ENCODE results near the gene STAT4.

DNA sequence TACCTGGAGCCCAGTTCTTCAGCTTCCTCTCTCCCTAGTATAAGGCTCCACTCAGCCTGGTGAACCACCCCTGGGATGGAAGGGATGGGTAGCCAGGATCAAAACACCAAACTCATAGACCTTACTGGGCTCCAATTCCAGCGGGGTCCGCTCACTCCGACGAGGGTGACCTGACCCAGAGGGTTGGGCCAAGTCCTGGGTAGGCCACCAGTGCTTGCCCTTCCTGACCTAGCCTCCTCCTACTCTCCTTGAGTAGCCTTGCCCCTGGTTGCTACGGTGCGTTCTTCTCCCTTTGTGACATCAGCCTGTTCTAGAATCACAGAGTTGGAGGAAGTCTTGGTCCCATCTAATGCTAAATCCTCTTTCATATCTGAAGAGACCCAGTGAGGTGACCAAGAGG, 537 bp upstream of the STAT4 start:
- TF ChIP-seq, protein P1, sequence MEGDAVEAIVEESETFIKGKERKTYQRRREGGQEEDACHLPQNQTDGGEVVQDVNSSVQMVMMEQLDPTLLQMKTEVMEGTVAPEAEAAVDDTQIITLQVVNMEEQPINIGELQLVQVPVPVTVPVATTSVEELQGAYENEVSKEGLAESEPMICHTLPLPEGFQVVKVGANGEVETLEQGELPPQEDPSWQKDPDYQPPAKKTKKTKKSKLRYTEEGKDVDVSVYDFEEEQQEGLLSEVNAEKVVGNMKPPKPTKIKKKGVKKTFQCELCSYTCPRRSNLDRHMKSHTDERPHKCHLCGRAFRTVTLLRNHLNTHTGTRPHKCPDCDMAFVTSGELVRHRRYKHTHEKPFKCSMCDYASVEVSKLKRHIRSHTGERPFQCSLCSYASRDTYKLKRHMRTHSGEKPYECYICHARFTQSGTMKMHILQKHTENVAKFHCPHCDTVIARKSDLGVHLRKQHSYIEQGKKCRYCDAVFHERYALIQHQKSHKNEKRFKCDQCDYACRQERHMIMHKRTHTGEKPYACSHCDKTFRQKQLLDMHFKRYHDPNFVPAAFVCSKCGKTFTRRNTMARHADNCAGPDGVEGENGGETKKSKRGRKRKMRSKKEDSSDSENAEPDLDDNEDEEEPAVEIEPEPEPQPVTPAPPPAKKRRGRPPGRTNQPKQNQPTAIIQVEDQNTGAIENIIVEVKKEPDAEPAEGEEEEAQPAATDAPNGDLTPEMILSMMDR (IDR thresholded peaks at IDR 0.05; ENCODE audit: low read depth, low read length, missing input control): no peak
- TF ChIP-seq, protein P2, sequence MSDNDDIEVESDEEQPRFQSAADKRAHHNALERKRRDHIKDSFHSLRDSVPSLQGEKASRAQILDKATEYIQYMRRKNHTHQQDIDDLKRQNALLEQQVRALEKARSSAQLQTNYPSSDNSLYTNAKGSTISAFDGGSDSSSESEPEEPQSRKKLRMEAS (IDR thresholded peaks at IDR 0.05): no peak
- TF ChIP-seq, protein P3, sequence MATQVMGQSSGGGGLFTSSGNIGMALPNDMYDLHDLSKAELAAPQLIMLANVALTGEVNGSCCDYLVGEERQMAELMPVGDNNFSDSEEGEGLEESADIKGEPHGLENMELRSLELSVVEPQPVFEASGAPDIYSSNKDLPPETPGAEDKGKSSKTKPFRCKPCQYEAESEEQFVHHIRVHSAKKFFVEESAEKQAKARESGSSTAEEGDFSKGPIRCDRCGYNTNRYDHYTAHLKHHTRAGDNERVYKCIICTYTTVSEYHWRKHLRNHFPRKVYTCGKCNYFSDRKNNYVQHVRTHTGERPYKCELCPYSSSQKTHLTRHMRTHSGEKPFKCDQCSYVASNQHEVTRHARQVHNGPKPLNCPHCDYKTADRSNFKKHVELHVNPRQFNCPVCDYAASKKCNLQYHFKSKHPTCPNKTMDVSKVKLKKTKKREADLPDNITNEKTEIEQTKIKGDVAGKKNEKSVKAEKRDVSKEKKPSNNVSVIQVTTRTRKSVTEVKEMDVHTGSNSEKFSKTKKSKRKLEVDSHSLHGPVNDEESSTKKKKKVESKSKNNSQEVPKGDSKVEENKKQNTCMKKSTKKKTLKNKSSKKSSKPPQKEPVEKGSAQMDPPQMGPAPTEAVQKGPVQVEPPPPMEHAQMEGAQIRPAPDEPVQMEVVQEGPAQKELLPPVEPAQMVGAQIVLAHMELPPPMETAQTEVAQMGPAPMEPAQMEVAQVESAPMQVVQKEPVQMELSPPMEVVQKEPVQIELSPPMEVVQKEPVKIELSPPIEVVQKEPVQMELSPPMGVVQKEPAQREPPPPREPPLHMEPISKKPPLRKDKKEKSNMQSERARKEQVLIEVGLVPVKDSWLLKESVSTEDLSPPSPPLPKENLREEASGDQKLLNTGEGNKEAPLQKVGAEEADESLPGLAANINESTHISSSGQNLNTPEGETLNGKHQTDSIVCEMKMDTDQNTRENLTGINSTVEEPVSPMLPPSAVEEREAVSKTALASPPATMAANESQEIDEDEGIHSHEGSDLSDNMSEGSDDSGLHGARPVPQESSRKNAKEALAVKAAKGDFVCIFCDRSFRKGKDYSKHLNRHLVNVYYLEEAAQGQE (IDR thresholded peaks at IDR 0.05): no peak
- TF ChIP-seq SP1 (IDR thresholded peaks at IDR 0.05): no peak
- TF ChIP-seq HNF4A (conservative IDR thresholded peaks at IDR 0.05): no peak
- no peak for TF ChIP-seq RXRA (IDR thresholded peaks at IDR 0.05)
- no peak for TF ChIP-seq EGR1 (IDR thresholded peaks at IDR 0.05; ENCODE audit: low read depth in 2 of 2)
- TF ChIP-seq, protein P4, sequence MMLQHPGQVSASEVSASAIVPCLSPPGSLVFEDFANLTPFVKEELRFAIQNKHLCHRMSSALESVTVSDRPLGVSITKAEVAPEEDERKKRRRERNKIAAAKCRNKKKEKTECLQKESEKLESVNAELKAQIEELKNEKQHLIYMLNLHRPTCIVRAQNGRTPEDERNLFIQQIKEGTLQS (IDR thresholded peaks at IDR 0.05): no peak
- TF ChIP-seq YY1 (IDR thresholded peaks at IDR 0.05): no peak
- TF ChIP-seq RAD21 (IDR thresholded peaks at IDR 0.05): no peak
- TF ChIP-seq TAF1 (conservative IDR thresholded peaks at IDR 0.05): no peak
- TF ChIP-seq FOXA1 (IDR thresholded peaks at IDR 0.05): no peak
- no peak for TF ChIP-seq NR2F2 (IDR thresholded peaks at IDR 0.05)
- TF ChIP-seq GABPA (IDR thresholded peaks at IDR 0.05 in 1 of 2, conservative IDR thresholded peaks at IDR 0.05 in 1 of 2): no peak

Measured in liver (tissue), 3 donors.